GM21576 (cell line): Measurements from ENCODE around the gene PTPN4.
A peak's percentile ranks its signal among the peaks of the same experiment; 100 is the strongest.

Source experiments
- ATAC-seq: cut with Tn5 transposase; IDR thresholded peaks from one replicate; pipeline ENCODE4 v1.9.1; 2021; ENCODE audit warnings: mild to moderate bottlenecking, moderate library complexity; ENCODE audit not compliant: unreplicated experiment

Gene PTPN4

GRCh38 chr2:119732601-119733164 lies 27.0 kb upstream of the PTPN4 start:
- no peak for ATAC-seq

GRCh38 chr2:119734047-119734446 lies 25.7 kb upstream of the PTPN4 start:
- ATAC-seq: no peak

- ATAC-seq: no peak
These were observed 24.2 kb upstream of the PTPN4 start for GRCh38 chr2:119735565-119735964.

GRCh38 chr2:119736021-119736420 lies 23.7 kb upstream of the PTPN4 start:
- no peak for ATAC-seq

GRCh38 chr2:119739580-119740255 lies 20.0 kb upstream of the PTPN4 start:
- no peak for ATAC-seq

- no peak for ATAC-seq
These were observed 18.7 kb upstream of the PTPN4 start for GRCh38 chr2:119741001-119741400.

GRCh38 chr2:119741868-119742267 lies 17.9 kb upstream of the PTPN4 start:
- no peak for ATAC-seq

GRCh38 chr2:119744335-119744939 lies 15.3 kb upstream of the PTPN4 start:
- ATAC-seq: no peak

GRCh38 chr2:119745566-119745965 lies 14.2 kb upstream of the PTPN4 start:
- ATAC-seq: no peak

- ATAC-seq: no peak
These were observed 12.7 kb upstream of the PTPN4 start for GRCh38 chr2:119746836-119747686.

- ATAC-seq: no peak
These were observed 11.6 kb upstream of the PTPN4 start for GRCh38 chr2:119748135-119748534.

GRCh38 chr2:119749477-119750012 lies 10.2 kb upstream of the PTPN4 start:
- ATAC-seq: no peak

GRCh38 chr2:119751706-119752105 lies 8.0 kb upstream of the PTPN4 start:
- ATAC-seq: no peak

- peak; percentile 70 for ATAC-seq
These were observed 6.4 kb upstream of the PTPN4 start for GRCh38 chr2:119753041-119753929.

- ATAC-seq: no peak
These were observed 5.8 kb upstream of the PTPN4 start for GRCh38 chr2:119753930-119754321.

GRCh38 chr2:119755906-119756305 lies 3.8 kb upstream of the PTPN4 start:
- no peak for ATAC-seq

GRCh38 chr2:119756837-119757236 lies 2.9 kb upstream of the PTPN4 start:
- ATAC-seq: no peak

GRCh38 chr2:119758881-119759450 lies 756 bp upstream of the PTPN4 start:
- ATAC-seq: no peak

- peak; percentile 7 for ATAC-seq
These were observed 674 bp downstream of the PTPN4 start for GRCh38 chr2:119760237-119760955.
